ENCODE data around the gene LMO1. TPM values are rescaled to one million over a fixed set of nuclear protein-coding genes. Genes with fewer than 3 reads are reported as not detected.

The LMO1 gene
- total and polyA plus RNA-seq, 10 of the 15 experiments (the other 5 are each of a cell fraction or from before 2014, with no cell fraction given) = not detected

GRCh38 chr11:8199676-8200075 lies 64.0 kb downstream of the LMO1 start:
- Histone ChIP-seq H3K36me3 (ENCODE audit: control insufficient read depth in 2 of 2, insufficient read depth in 2 of 2, low read length in 1 of 2) (no peaks in the 10 kb centered on the region), H4K20me1 (ENCODE audit: control insufficient read depth, insufficient read depth) (no peaks in the 10 kb centered on the region), H3K27me3 (replicated peaks in 1 of 2; ENCODE audit: control insufficient read depth in 2 of 2, insufficient read depth in 2 of 2, low read length in 1 of 2) (no peaks in the 10 kb centered on the region), H3K4me3 (no peak overlapping the region), H3K4me1 (ENCODE audit: control insufficient read depth, insufficient read depth, low read length) (peaks cover 4% of the 10 kb centered on the region; the same call in 1 of the 2 replicates), H2AFZ (ENCODE audit: control insufficient read depth, low read depth, low read length) (no peak overlapping the region), H3K79me2 (ENCODE audit: control insufficient read depth, insufficient read depth, low read length) (no peaks in the 10 kb centered on the region), H3K9ac (ENCODE audit: control insufficient read depth, insufficient read depth, low read length) (no peak overlapping the region), H3K4me2 (ENCODE audit: control insufficient read depth, insufficient read depth) (no peak overlapping the region), H3K9me3 (replicated peaks; ENCODE audit: control insufficient read depth, insufficient read depth, low read length) (no peaks in the 10 kb centered on the region), H3K27ac (ENCODE audit: control insufficient read depth, insufficient read depth) (no peak overlapping the region)
- TF ChIP-seq CREM (IDR thresholded peaks at IDR 0.05; ENCODE audit: low read depth) (no peak), RAD51 (IDR thresholded peaks at IDR 0.05) (no peak), ZBTB11 (CRISPR knock-in tag; IDR thresholded peaks at IDR 0.05) (no peak), LARP7 (IDR thresholded peaks at IDR 0.05) (no peak), ZBTB40 (IDR thresholded peaks at IDR 0.05; ENCODE audit: borderline replicate concordance) (no peak), BACH1 (IDR thresholded peaks at IDR 0.05; ENCODE audit: borderline replicate concordance) (no peak), TCF12 (IDR thresholded peaks at IDR 0.05; ENCODE audit: low read depth, low read length) (no peak), ASH2L (IDR thresholded peaks at IDR 0.05; ENCODE audit: borderline replicate concordance, low read depth) (no peak), SREBF1 (IDR thresholded peaks at IDR 0.05; ENCODE audit: low read length) (no peak), MLLT1 (IDR thresholded peaks at IDR 0.05) (no peak), SMAD1 (IDR thresholded peaks at IDR 0.05; ENCODE audit: low read depth, partially characterized antibody) (no peak), NR2C1 (IDR thresholded peaks at IDR 0.05) (no peak), HCFC1 (IDR thresholded peaks at IDR 0.05; ENCODE audit: low read length) (no peak), SMAD5 (IDR thresholded peaks at IDR 0.05; ENCODE audit: low read depth) (no peak)
- ChIA-PET RAD21 (ENCODE audit: unreplicated experiment) (interaction anchor here (1.0 to 1.6 kb wide), 3 partner anchors 8 to 367 kb away, joined by 3 to 7 read pairs (median 4); no protein-coding TSS in a partner anchor), CTCF (interaction anchor here (1.4 to 2.3 kb wide), 5 partner anchors 9 to 367 kb away, joined by 4 to 7 read pairs (median 6); no protein-coding TSS in a partner anchor), SMC1A (ENCODE audit: uncharacterized antibody, unreplicated experiment) (interaction anchor here (0.8 to 1.3 kb wide), 2 partner anchors 142 to 176 kb away, joined by 3 read pairs; no protein-coding TSS in a partner anchor), POLR2A (no interaction called here)
- WGBS (ENCODE audit: insufficient coverage, insufficient replicate concordance, low lambda C conversion rate, missing lambda C conversion rate) = 33% methylated on average over 2 of the region's 2 CpGs
- no TSS peak for BruUV-seq (replicated peaks)
- intact Hi-C loops (cut with micrococcal nuclease; ENCODE audit: unreplicated experiment) = loop anchor here (10.0 kb wide), 1 partner anchor 165 kb away; no protein-coding TSS in a partner anchor
- ATAC-seq = no peak
- no peak for DNase-seq (ENCODE audit: low read depth, low spot score)
- in situ Hi-C loops (cut with MboI) = no loop called here
- no peak for FAIRE-seq

Measured in GM12878 (cell line).